Skeletal muscle tissue (tissue), 4 donors: ENCODE results near the gene MFSD6. TPM values are rescaled to one million over a fixed set of nuclear protein-coding genes. Genes with fewer than 3 reads are reported as not detected.

Source experiments
- H3K27ac ChIP-seq: one replicate; pipeline ENCODE4 v1.7.0; 2013; ENCODE audit warnings: mild to moderate bottlenecking, low read depth, low read length, inconsistent platforms
- H3K27me3 ChIP-seq, 3 donors: one replicate each; pipeline ENCODE4 v1.7.0; 2013; ENCODE audit warnings: low read length in 3 of 3; ENCODE audit not compliant: control insufficient read depth in 3 of 3, insufficient read depth in 3 of 3
- H3K36me3 ChIP-seq, 3 donors: one replicate each; pipeline ENCODE4 v1.7.0; 2013; ENCODE audit warnings: low read length in 3 of 3; ENCODE audit not compliant: control insufficient read depth in 3 of 3, insufficient read depth in 3 of 3
- H3K4me1 ChIP-seq, 3 donors: one replicate each; pipeline ENCODE4 v1.7.0; 2013; ENCODE audit warnings: low read length in 3 of 3, mild to moderate bottlenecking in 3 of 3; ENCODE audit not compliant: control insufficient read depth in 3 of 3, insufficient read depth in 3 of 3
- H3K4me3 ChIP-seq, 3 donors: one replicate each; pipeline ENCODE4 v1.7.0; 2013; ENCODE audit warnings: low read length in 3 of 3
- H3K9ac ChIP-seq, 3 donors: one replicate each; pipeline ENCODE4 v1.7.0; 2013; ENCODE audit warnings: low read length in 3 of 3, mild to moderate bottlenecking in 3 of 3, moderate library complexity in 2 of 3, low read depth in 1 of 3
- H3K9me3 ChIP-seq, 3 donors: one replicate each; pipeline ENCODE4 v1.7.0; 2013; ENCODE audit warnings: low read length in 3 of 3; ENCODE audit not compliant: control insufficient read depth in 3 of 3
- total RNA-seq: library from RNA; depleted of rRNA; stranded (reverse); fragments of >200 nt; gene quantifications from one replicate; pipeline ENCODE4 v1.2.3, GENCODE V29; 2014
- donor health status: Osteomylitis.

The MFSD6 gene
- total RNA-seq, 1 donor from 2014 or later: 8.4 TPM

- H3K36me3 ChIP-seq: peaks cover 0 to 9% (median 0%) of the 10 kb centered on the region in 3 donors
- no peak overlapping the region for H3K27ac ChIP-seq
- no peak overlapping the region for H3K4me3 ChIP-seq
- H3K4me1 ChIP-seq: no peaks in the 10 kb centered on the region
- H3K27me3 ChIP-seq: no peaks in the 10 kb centered on the region
- H3K9me3 ChIP-seq: no peaks in the 10 kb centered on the region
- no peak overlapping the region for H3K9ac ChIP-seq
Observed at GRCh38 chr2:190432567-190433231, 24.5 kb downstream of the MFSD6 start.

GRCh38 chr2:190435031-190435670, 27.0 kb downstream of the MFSD6 start:
- Histone ChIP-seq H3K27me3 (no peaks in the 10 kb centered on the region), H3K9me3 (no peaks in the 10 kb centered on the region), H3K27ac (no peak overlapping the region), H3K9ac (no peak overlapping the region), H3K4me1 (no peaks in the 10 kb centered on the region), H3K4me3 (no peak overlapping the region), H3K36me3 (peaks cover 0 to 9% (median 0%) of the 10 kb centered on the region in 3 donors)

DNA sequence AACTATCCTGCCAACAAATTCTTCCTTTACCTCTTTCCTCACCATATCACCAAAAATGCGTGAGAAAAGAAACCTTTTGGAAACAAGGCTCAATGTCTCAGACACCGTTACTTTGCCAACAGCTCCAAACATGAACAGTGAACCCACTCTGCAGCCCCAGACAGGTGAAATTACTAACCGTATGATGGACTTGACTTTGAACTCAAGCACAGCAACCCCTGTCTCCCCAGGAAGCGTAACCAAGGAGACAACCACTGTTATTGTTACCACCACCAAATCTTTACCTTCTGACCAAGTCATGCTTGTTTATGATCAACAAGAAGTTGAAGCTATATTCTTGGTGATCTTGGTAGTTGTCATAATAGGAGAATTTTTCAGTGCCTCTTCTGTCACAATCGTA, 28.4 kb downstream of the MFSD6 start:
- H3K4me1 ChIP-seq: no peaks in the 10 kb centered on the region
- no peak overlapping the region for H3K27ac ChIP-seq

DNA sequence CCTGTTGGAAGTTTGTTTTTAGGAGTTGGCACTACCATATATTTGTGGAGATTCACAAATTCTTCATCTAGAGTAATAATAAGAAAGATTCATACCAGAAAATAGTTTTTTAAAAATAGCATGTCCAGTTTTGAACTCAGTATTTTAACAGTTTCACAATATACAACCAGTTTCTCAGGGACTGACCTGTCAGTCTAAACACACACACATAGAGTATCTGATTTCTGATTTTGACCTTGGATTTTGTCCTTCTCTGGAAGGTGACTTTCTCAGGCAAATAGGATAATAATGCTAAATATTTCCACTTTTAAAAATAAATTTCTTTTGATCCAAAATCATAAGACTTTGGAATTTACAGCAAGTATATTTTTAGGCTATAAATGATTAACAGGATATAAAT, 32.0 kb downstream of the MFSD6 start:
- Histone ChIP-seq H3K27ac (no peak overlapping the region), H3K9me3 (no peaks in the 10 kb centered on the region)

More for the DNA sequence above, 28.4 kb downstream of the MFSD6 start:
- no peak overlapping the region for H3K9ac ChIP-seq
- no peaks in the 10 kb centered on the region for H3K27me3 ChIP-seq
- H3K9me3 ChIP-seq: no peaks in the 10 kb centered on the region
- H3K4me3 ChIP-seq: no peak overlapping the region
- peaks cover 0 to 9% (median 0%) of the 10 kb centered on the region in 3 donors for H3K36me3 ChIP-seq

DNA sequence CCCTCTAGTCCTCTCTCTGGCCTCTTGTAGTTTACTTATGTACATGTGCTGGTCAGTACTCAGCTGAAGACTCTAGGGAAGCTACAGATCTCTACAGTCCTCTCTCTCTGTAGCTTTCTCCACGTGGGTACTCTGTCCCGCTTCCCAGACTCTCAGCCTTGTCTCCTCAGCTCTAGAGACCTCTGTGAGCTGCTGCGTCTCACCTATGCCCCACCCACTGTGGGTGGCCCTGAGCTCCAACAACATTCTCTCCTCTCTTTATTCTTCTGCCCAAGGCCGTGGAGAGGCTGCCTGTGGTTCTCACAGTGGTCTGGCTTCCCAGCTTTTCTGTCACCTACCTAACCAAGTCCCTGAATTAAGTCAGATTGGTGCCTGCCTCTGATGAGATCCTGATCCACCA, 33.4 kb downstream of the MFSD6 start:
- Histone ChIP-seq H3K36me3 (peaks cover 0 to 7% (median 0%) of the 10 kb centered on the region in 3 donors), H3K27ac (no peak overlapping the region), H3K4me3 (no peak overlapping the region), H3K4me1 (peaks cover 0 to 2% (median 0%) of the 10 kb centered on the region in 3 donors), H3K27me3 (no peaks in the 10 kb centered on the region), H3K9me3 (no peaks in the 10 kb centered on the region), H3K9ac (no peak overlapping the region)

More for the DNA sequence above, 32.0 kb downstream of the MFSD6 start:
- Histone ChIP-seq H3K4me1 (no peaks in the 10 kb centered on the region), H3K9ac (no peak overlapping the region), H3K4me3 (no peak overlapping the region), H3K36me3 (peaks cover 0 to 9% (median 0%) of the 10 kb centered on the region in 3 donors), H3K27me3 (no peaks in the 10 kb centered on the region)

GRCh38 chr2:190443055-190443454, 34.9 kb downstream of the MFSD6 start:
- Histone ChIP-seq H3K9me3 (no peaks in the 10 kb centered on the region), H3K36me3 (no peaks in the 10 kb centered on the region), H3K9ac (no peak overlapping the region), H3K4me1 (peaks cover 0 to 3% (median 0%) of the 10 kb centered on the region in 3 donors), H3K27ac (no peak overlapping the region), H3K4me3 (no peak overlapping the region), H3K27me3 (no peaks in the 10 kb centered on the region)

DNA sequence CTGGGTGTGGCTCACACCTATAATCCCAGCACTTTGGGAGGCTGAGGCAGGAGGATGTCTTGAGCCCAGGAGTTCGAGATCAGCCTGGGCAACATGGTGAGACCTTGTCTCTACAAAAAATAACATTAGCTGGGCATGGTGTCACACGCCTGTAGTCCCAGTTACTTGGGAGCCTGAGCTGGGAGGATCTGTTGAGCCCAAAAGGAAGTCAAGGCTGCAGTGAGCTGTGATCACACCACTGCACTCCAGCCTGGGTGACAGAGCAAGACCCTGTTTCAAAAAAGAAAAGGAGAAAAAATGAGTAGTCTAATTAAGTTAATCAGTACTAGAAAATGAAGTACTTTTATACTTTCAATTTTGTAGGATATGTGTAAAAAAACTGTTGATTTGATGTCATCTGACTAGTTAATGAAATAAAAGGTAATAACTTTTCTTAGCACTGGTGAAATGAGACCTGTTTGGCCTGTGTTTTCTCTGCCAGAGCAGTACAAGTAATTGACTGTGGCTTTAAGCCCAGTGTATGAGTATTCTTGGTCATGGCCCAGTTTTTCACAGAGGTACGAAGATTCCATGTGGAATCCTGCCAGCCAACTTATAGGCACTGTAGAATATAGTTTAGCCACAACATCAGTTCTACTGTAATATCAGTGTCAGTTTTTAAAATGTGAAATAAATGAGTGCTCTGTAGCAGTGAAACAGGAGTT, 35.8 kb downstream of the MFSD6 start:
- Histone ChIP-seq H3K36me3 (no peaks in the 10 kb centered on the region), H3K9ac (no peak overlapping the region), H3K27ac (no peak overlapping the region), H3K9me3 (no peaks in the 10 kb centered on the region), H3K27me3 (no peaks in the 10 kb centered on the region), H3K4me3 (no peak overlapping the region), H3K4me1 (peaks cover 0 to 3% (median 0%) of the 10 kb centered on the region in 3 donors)

DNA sequence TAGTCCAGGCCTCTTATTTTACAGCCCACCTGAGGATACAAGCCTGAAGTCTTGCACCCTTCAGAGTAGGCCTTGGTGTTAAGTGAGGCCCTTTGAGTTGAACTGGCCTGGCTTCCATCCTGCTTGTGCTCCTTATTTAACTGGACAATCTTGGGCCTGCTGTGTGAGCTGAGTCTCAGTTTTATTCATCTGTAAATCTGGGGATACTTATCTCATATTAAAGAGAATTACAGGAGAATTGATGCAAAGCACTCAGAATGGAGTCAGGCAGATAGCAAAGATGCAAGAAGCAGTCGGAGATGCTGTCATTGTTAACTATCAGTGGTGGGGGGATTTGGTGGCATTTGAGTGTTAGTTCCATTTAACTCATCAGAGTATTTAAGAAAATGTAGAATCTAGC, 36.8 kb downstream of the MFSD6 start:
- H3K4me3 ChIP-seq: no peak overlapping the region
- no peak overlapping the region for H3K27ac ChIP-seq
- no peaks in the 10 kb centered on the region for H3K36me3 ChIP-seq
- H3K9ac ChIP-seq: no peak overlapping the region
- H3K4me1 ChIP-seq: peaks cover 0 to 3% (median 0%) of the 10 kb centered on the region in 3 donors
- H3K9me3 ChIP-seq: no peaks in the 10 kb centered on the region
- H3K27me3 ChIP-seq: no peaks in the 10 kb centered on the region

- Histone ChIP-seq H3K36me3 (no peaks in the 10 kb centered on the region), H3K27ac (peak overlapping the region; percentile 26), H3K4me3 (no peak overlapping the region), H3K27me3 (no peaks in the 10 kb centered on the region), H3K9ac (no peak overlapping the region), H3K9me3 (no peaks in the 10 kb centered on the region), H3K4me1 (peaks cover 0 to 3% (median 0%) of the 10 kb centered on the region in 3 donors)
Observed at GRCh38 chr2:190446193-190446592, 38.0 kb downstream of the MFSD6 start.
